ENCODE data around the gene TDRD10.

The TDRD10 gene

GRCh38 chr1:154466921-154467417 lies 35.0 kb upstream of the TDRD10 start:
- no peak for FAIRE-seq
- DNase-seq (ENCODE audit: insufficient read length): no peak
- no peak for TF ChIP-seq TAF1 (IDR thresholded peaks at IDR 0.05; ENCODE audit: borderline replicate concordance, low read depth, low read length)
- TF ChIP-seq POLR2A (IDR thresholded peaks at IDR 0.05; ENCODE audit: low read depth, low read length): no peak
- no peak for TF ChIP-seq POLR2AphosphoS5 (IDR thresholded peaks at IDR 0.05; ENCODE audit: low read depth, low read length)

DNA sequence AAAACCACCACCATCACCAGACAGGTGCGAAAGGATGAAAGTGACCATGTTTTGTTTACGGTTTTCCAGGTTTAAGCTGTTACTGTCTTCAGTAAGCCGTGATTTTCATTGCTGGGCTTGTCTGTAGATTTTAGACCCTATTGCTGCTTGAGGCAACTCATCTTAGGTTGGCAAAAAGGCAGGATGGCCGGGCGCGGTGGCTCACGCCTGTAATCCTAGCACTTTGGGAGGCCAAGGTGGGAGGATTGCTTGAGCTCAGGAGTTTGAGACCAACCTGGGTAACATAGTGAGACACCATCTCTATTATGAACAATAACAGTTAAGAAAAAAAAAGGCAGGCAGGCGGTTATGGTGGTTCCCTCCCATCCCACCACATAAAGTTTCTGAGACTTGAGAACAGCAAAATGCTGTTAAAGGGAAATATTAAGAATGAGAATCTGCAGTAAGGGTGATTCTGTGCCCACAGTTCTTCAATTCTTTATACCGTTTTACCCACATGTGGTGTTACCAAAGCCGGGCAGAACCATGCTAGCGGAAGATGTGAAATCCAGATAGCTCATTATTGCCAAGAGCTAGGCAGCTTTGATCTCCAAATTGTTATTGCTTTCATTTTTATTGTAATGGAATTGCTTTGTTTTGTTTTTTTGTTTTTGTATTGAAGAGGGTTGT lies 34.5 kb upstream of the TDRD10 start:
- no peak for TF ChIP-seq POLR2AphosphoS5 (IDR thresholded peaks at IDR 0.05; ENCODE audit: low read depth, low read length)
- no peak for TF ChIP-seq TAF1 (IDR thresholded peaks at IDR 0.05; ENCODE audit: borderline replicate concordance, low read depth, low read length)
- TF ChIP-seq POLR2A (IDR thresholded peaks at IDR 0.05; ENCODE audit: low read depth, low read length): no peak
- DNase-seq (ENCODE audit: insufficient read length): no peak
- FAIRE-seq: no peak

DNA sequence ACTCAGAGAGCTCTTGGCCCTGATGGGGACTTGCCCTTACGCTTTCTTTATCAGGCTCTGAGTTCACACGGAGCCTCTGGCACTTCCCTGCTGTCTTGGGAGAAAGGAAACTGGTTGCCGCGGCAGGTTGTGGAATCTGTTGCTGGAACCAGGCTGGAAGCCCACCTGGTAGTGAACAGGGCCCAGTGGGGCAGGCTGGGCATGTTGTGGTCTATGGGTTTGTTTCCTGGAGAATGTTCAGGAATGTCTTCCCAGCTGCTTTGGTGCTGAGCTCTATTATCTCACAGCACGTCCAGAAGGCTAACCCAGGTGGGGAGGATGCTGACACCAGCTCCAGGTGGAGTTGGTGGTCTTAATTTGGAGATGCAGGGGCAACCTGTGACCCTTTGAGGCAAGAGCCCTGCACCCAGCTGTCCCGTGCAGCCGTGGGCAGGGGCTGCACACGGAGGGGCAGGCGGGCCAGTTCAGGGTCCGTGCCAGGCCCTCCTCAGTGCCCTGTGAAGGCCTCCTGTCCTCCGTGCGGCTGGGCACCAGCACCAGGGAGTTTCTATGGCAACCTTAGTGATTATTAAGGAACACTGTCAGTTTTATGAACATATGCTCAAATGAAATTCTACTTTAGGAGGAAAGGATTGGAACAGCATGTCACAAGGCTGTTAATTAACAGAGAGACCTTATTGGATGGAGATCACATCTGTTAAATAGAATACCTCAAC lies 33.3 kb upstream of the TDRD10 start:
- TF ChIP-seq POLR2AphosphoS5 (IDR thresholded peaks at IDR 0.05; ENCODE audit: low read depth, low read length): no peak
- no peak for TF ChIP-seq POLR2A (IDR thresholded peaks at IDR 0.05; ENCODE audit: low read depth, low read length)
- TF ChIP-seq TAF1 (IDR thresholded peaks at IDR 0.05; ENCODE audit: borderline replicate concordance, low read depth, low read length): no peak
- DNase-seq (ENCODE audit: insufficient read length): no peak
- no peak for FAIRE-seq

GRCh38 chr1:154469844-154470560 lies 32.0 kb upstream of the TDRD10 start:
- TF ChIP-seq POLR2A (IDR thresholded peaks at IDR 0.05; ENCODE audit: low read depth, low read length) (no peak), POLR2AphosphoS5 (IDR thresholded peaks at IDR 0.05; ENCODE audit: low read depth, low read length) (no peak), TAF1 (IDR thresholded peaks at IDR 0.05; ENCODE audit: borderline replicate concordance, low read depth, low read length) (no peak)
- DNase-seq (ENCODE audit: insufficient read length): no peak
- FAIRE-seq: no peak

GRCh38 chr1:154471304-154471703 lies 30.7 kb upstream of the TDRD10 start:
- no peak for DNase-seq (ENCODE audit: insufficient read length)
- TF ChIP-seq TAF1 (IDR thresholded peaks at IDR 0.05; ENCODE audit: borderline replicate concordance, low read depth, low read length): no peak
- TF ChIP-seq POLR2AphosphoS5 (IDR thresholded peaks at IDR 0.05; ENCODE audit: low read depth, low read length): no peak
- TF ChIP-seq POLR2A (IDR thresholded peaks at IDR 0.05; ENCODE audit: low read depth, low read length): no peak
- FAIRE-seq: no peak

DNA sequence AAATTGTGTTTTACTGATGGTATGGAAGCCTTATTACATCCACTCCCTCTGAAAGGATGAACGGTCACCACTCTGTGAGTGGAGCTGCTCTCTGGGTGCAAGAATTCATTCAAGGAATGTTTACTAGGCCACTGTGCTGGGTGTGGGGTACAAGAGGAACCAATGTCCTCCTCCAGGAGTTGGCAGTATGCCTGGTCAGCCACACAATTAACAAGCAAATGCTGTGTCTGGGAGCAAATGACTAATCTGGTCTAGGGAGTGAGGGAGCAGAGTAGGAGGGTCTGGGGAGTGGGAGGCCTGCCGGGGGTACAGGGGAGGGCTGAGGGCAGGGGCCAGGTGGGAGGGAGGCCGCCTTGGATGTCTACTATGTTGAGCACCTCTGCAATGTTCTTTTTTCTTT lies 27.2 kb upstream of the TDRD10 start:
- FAIRE-seq (no peak), DNase-seq (ENCODE audit: insufficient read length) (no peak)
- TF ChIP-seq POLR2AphosphoS5 (IDR thresholded peaks at IDR 0.05; ENCODE audit: low read depth, low read length) (no peak), POLR2A (IDR thresholded peaks at IDR 0.05; ENCODE audit: low read depth, low read length) (no peak), TAF1 (IDR thresholded peaks at IDR 0.05; ENCODE audit: borderline replicate concordance, low read depth, low read length) (no peak)

- FAIRE-seq (no peak), DNase-seq (ENCODE audit: insufficient read length) (no peak)
- TF ChIP-seq POLR2A (IDR thresholded peaks at IDR 0.05; ENCODE audit: low read depth, low read length) (no peak), POLR2AphosphoS5 (IDR thresholded peaks at IDR 0.05; ENCODE audit: low read depth, low read length) (no peak), TAF1 (IDR thresholded peaks at IDR 0.05; ENCODE audit: borderline replicate concordance, low read depth, low read length) (no peak)
Measured at GRCh38 chr1:154476791-154477190, 25.2 kb upstream of the TDRD10 start.

DNA sequence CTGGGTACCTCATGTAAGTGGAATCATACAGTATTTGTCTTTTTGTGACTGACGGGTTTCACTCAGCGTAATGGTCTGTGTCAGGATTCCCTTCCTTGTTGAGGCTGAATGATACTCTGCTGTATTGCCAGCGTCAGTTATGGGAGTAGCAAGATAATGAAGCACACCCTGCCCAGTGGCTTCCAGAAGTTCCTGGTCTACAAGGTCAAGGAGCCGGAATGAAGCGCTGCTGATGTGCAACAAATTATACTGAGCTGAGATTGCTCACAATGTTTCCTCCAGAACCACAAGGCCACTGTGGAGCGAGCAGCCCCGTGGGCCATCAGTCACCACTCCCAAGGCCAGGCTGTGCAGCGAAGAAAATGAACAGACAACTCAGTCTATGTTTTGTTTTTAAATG lies 24.0 kb upstream of the TDRD10 start:
- no peak for DNase-seq (ENCODE audit: insufficient read length)
- FAIRE-seq: no peak
- TF ChIP-seq POLR2A (IDR thresholded peaks at IDR 0.05; ENCODE audit: low read depth, low read length) (no peak), TAF1 (IDR thresholded peaks at IDR 0.05; ENCODE audit: borderline replicate concordance, low read depth, low read length) (no peak)

- FAIRE-seq (peak; percentile 70), DNase-seq (ENCODE audit: insufficient read length) (no peak)
- TF ChIP-seq TAF1 (IDR thresholded peaks at IDR 0.05; ENCODE audit: borderline replicate concordance, low read depth, low read length): no peak
- no peak for TF ChIP-seq POLR2AphosphoS5 (IDR thresholded peaks at IDR 0.05; ENCODE audit: low read depth, low read length)
- TF ChIP-seq POLR2A (IDR thresholded peaks at IDR 0.05; ENCODE audit: low read depth, low read length): no peak
Measured at GRCh38 chr1:154478639-154479038, 23.4 kb upstream of the TDRD10 start.

- no peak for DNase-seq (ENCODE audit: insufficient read length)
- peak; percentile 85 for FAIRE-seq
- no peak for TF ChIP-seq POLR2A (IDR thresholded peaks at IDR 0.05; ENCODE audit: low read depth, low read length)
Measured at GRCh38 chr1:154479764-154480421, 22.1 kb upstream of the TDRD10 start.

DNA sequence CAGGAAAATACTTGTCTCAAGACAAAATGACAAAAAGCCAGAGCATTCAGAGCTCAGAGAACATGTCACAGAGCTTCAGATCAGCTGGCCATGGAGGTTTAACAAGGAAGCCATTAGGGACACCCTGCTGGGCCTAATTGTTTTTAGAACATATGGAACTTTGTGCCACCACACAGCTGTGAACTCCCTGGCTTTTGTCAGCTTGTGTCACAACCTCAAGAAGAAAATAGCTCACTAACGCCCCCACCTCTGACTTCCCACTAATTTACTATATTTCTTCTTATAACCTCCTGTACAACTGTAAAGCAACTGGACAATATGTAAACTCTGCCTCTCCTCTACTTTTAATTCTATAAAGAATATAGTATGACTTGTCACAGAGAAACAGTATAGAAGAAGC lies 21.0 kb upstream of the TDRD10 start:
- TF ChIP-seq TAF1 (IDR thresholded peaks at IDR 0.05; ENCODE audit: borderline replicate concordance, low read depth, low read length) (no peak), POLR2AphosphoS5 (IDR thresholded peaks at IDR 0.05; ENCODE audit: low read depth, low read length) (no peak), POLR2A (IDR thresholded peaks at IDR 0.05; ENCODE audit: low read depth, low read length) (no peak)
- FAIRE-seq (no peak), DNase-seq (ENCODE audit: insufficient read length) (no peak)
